Measurements from ENCODE around the gene STAC.
"Not testable (repeated sequence)": the region's sequence is repeated elsewhere in the genome, so short reads cannot be mapped to it uniquely, and the experiment has no call there.

STAC gene

DNA sequence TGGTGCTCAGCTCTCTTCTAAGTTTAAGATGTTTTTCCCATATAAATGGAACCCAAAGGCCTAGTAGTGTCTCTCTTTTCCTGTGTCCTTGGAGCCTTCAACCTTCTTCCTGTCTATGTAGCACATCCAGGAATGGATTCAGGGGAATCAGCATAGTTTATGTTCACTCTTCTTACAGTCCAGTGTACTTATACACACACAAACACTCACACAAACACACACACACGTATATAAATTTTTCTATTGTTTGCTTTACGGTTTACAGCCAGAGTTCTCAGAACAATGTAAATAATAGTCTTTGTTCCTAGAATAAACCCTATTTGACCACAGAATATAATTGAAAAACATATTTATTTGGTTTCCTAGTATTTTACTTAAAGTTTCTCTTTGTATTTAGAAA, 36.9 kb downstream of the STAC start:
- DNase-seq = no peak

DNA sequence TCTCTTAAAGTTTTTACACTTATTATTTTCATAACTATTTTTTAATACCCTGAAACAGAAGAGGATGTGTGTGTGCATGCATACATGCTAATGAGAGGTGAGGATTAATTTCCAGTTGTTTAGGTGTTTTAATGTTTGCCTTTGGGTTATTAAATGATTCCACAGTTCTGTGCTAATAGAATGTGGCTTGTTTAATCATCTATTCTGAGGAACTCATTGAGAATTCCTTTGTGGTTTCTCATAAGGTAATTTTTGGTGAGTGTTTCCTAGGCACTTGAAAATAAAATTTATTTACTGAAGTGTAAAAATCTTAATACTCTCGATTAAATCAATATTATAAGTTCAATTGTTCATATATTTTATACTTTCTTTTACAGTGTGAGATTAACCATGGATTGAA, 38.0 kb downstream of the STAC start:
- no peak for DNase-seq

- DNase-seq = no peak
Measured at GRCh38 chr3:36428445-36428844, 48.1 kb downstream of the STAC start.

- DNase-seq = no peak
Measured at GRCh38 chr3:36429986-36430485, 49.7 kb downstream of the STAC start.

- DNase-seq = no peak
Measured at GRCh38 chr3:36433511-36433910, 53.2 kb downstream of the STAC start.

DNA sequence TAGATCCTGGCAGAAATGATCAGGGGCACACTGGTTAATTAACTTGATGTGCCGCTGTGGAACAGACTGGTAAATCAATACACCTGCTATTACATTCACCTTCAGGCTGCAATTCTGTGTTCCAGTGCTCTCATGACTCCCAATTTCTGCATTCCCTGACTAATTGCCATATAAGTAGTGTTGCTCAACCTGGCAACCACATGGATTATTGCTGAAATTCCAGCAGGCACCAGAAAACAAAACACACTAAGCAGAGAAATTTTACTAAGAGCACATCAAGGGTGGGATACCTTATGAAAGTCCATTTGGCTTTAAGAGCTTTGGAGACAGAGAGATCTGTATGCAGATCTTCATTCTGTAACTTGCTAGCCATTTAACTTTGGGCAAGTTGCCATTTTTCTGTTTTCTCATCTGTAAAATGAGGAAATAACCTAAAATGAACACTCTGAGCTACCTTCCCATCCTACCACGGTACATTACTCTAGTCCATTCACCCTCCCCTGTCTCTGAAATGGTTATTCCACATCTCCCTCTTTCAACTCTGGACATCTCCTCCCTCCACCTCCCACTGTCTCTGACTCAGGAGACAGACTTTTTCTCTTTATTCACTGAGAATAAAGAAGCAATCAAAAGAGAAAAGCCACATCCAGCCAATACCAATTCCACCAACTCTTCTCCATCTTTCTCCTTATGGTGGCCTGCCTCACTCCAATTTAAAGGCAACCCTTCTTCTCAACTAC, 54.6 kb downstream of the STAC start:
- DNase-seq = no peak

DNA sequence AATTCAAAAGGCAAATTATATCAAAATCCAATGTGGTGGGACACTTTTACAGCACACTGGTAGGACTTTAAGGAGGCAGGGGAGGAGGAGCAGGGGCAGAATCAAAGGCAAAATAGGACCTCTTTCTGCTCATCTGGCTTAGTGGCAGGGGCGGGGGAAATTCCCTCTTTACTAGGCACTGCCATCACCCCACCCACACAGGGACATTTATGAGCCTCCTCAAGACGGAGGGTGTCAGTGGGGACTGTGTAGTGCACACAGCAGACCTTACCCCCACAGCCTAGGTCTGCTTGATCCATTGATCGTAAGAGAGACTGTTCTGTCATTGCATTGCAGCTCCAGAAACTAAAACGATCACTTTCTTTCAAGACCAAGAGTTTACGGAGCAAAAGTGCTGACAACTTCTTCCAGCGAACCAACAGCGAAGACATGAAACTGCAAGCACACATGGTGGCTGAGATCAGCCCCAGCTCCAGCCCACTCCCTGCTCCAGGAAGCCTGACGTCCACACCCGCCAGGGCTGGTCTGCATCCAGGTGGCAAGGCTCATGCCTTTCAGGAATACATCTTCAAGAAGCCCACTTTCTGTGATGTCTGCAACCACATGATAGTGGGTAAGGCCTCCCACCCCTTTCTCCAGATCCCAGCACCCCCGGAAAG, 62.9 kb downstream of the STAC start:
- no peak for DNase-seq

DNA sequence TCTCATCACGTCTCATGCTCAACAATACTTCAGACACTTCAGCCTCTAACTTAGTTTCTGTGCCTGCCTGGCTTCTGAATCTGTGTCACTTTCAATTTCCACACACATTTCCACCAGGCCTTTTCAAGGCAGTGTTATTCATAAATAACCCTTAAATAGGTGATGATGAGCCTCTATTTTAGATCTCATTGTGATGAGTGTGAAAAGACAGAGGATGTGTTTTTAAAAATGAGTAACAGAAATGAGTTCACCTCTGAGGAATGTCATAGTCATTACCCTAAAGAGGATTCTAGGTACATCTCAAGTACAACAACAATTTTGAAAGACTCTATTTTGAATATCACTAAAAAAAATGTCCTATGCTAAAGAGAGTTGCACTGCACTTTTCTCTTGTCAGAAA, 64.6 kb downstream of the STAC start:
- no peak for DNase-seq

- no peak for DNase-seq
Measured at GRCh38 chr3:36446276-36446675, 66.0 kb downstream of the STAC start.

- DNase-seq = no peak
Measured at GRCh38 chr3:36447061-36447460, 66.8 kb downstream of the STAC start.

GRCh38 chr3:36451816-36452215, 71.5 kb downstream of the STAC start:
- DNase-seq = no peak

DNA sequence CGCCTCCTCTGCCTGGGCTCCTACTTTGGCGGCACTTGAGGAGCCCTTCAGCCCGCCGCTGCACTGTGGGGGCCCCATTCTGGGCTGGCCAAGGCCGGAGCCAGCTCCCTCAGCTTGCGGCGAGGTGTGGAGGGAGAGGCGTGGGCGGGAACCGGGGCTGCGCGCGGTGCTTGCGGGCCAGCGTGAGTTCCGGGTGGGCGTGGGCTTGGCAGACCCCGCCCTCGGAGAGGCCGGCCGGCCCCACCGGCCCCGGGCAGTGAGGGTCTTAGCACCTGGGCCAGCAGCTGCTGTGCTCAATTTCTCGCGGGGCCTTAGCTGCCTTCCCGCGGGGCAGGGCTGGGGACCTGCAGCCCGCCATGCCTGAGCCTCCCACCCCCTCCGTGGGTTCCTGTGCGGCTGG, 72.9 kb downstream of the STAC start:
- DNase-seq = not testable (repeated sequence)

DNA sequence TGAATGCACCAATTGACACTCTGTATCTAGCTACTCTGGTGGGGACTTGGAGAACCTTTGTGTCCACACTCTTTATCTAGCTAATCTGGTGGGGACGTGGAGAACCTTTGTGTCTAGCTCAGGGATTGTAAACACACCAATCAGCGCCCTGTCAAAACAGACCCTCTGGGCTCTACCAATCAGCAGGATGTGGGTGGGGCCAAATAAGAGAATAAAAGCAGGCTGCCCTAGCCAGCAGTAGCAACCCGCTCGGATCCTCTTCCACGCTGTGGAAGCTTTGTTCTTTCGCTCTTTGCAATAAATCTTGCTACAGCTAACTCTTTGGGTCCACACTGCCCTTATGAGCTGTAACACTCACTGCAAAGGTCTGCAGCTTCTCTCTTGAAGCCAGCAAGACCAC, 73.6 kb downstream of the STAC start:
- DNase-seq = not testable (repeated sequence)

DNA sequence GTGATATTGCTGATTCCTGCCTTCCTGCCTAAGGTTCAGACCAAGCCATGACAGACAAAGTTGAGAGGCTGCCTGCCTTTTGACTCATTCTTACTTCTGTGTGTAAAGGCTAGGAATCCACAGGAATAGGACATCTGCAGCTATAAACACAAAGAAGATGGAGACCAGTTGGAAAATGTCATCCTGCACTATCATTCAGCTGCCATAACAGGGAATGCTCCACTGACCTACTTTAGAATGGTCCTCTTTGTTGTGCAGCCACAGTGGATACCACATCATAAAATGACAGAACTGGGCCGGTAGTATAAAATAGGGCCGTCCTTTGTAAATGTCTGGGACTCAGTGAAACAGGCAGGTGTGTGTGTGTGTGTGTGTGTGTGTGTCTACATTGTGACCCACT, 75.1 kb downstream of the STAC start:
- DNase-seq = no peak

GRCh38 chr3:36456784-36457183, 76.5 kb downstream of the STAC start:
- no peak for DNase-seq

GRCh38 chr3:36457667-36458066, 77.4 kb downstream of the STAC start:
- DNase-seq = no peak

DNA sequence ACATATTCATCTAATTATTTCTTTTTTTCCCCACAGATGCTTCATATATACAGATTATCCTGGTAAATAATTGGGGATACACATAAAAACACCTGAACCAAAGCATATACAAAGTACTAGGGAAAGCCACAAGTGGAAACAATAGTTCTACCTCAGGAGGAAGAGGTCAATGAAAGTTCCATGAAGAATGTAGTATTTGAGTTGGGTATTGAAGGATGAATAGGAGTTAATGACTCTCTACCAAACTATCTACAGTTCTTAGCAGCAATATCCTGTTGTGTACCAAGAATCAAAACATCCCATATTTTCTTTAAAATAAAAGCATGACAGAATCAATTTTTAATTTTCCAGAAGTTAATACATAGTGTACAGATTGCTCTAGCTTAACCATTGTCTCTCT, 78.9 kb downstream of the STAC start:
- DNase-seq = no peak

DNA sequence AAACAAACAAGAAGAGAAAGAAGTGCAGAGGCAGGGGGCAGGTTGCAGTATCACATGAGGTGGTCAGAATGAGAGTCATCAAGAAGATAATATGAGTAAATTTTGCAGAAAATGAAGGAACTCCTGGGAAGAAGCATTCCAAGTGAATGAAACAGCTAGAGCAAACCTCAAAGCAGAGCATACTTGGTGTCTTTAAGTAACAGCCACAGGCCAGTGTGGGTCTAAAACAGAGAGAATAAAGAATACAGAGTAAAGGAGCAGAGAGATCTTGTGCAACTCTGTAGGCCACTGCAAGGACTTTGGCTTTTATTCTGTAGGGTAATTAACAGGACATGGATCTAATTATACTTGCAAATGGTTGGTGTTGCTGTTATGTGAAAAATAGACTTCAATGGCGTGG, 81.3 kb downstream of the STAC start:
- no peak for DNase-seq

GRCh38 chr3:36472045-36472444, 91.7 kb downstream of the STAC start:
- DNase-seq = not testable (repeated sequence)

GRCh38 chr3:36475558-36475957, 95.3 kb downstream of the STAC start:
- DNase-seq = no peak

DNA sequence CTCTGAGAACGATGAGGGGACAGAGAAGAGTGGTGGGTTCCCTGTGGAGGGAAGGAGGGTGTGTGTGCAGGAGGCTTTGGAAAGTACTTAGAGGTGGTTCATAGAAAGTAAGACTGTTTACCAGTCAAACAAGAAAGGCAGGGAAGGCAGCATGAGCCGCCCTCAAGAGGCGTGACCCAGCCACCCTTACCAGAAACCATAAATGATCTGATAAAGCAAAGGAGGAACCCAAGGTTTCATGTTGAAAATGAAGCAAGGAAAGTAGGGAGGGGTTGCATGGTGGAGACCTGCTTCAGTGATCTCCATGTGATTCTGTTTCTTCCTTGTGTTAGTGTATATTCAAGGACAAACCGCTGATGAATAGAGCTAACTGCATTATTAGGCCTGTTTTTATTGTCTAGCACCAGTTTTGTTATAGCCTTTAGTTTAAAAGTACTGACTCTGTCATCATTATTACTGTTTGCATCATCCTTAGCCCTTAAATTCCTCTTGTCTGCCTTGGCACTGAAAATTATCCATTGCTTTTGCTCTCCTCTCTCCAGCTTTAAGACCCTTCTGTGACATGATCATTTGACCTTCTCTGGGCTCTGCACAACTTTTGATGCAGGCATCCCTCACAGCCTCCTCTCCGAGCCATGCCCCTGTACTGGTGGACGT, 96.1 kb downstream of the STAC start:
- DNase-seq = no peak

DNA sequence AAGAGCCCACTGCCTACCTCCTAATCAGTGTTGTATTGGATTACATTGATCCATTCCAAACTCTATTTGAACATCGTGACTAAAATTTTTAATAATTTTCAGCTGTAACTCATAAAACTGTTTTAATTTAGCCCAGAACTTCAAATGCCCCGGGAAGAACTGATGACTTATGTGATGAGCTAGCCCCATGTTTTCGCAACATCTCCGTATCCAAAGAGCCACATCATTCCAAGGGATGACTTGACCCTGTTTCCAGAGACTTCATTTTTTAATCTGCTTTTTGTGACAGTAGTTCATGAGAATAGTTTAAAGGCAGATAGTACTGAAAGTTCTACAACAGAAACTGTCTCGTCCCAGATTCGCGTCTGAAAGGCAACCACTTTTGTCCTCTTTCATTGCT, 97.4 kb downstream of the STAC start:
- DNase-seq = no peak

- no peak for DNase-seq
Measured at GRCh38 chr3:36480911-36481648, 100.8 kb downstream of the STAC start.

Data from activated CD4-positive, alpha-beta T cell treated with anti-CD3 and anti-CD28 coated beads for 48 hours (primary cell).